ENCODE measurements around the gene FARP1.

FARP1 gene

GRCh38 chr13:98133946-98134345 is 8.9 kb upstream of the FARP1 start:
- Histone ChIP-seq H3K27me3 (no peaks in the 10 kb centered on the region), H3K9ac (no peak overlapping the region), H3K9me3 (peaks cover 1% of the 10 kb centered on the region), H3K4me1 (peaks cover 11% of the 10 kb centered on the region), H3K27ac (no peak overlapping the region), H3K4me3 (no peak overlapping the region), H4K20me1 (no peaks in the 10 kb centered on the region), H3K4me2 (peak overlapping the region; percentile 16), H3K36me3 (no peaks in the 10 kb centered on the region)
- no peak for TF ChIP-seq Cebpa-rat (IDR thresholded peaks at IDR 0.05)

- Histone ChIP-seq H3K4me2 (no peak overlapping the region), H3K4me3 (no peak overlapping the region), H3K27ac (no peak overlapping the region), H4K20me1 (no peaks in the 10 kb centered on the region), H3K36me3 (no peaks in the 10 kb centered on the region), H3K27me3 (no peaks in the 10 kb centered on the region), H3K9me3 (no peaks in the 10 kb centered on the region), H3K9ac (no peak overlapping the region), H3K4me1 (peaks cover 14% of the 10 kb centered on the region)
- no peak for TF ChIP-seq Cebpa-rat (IDR thresholded peaks at IDR 0.05)
Observed at GRCh38 chr13:98134901-98135300, 8.0 kb upstream of the FARP1 start.

GRCh38 chr13:98141091-98141490 is 1.8 kb upstream of the FARP1 start:
- Histone ChIP-seq H3K9me3 (no peaks in the 10 kb centered on the region), H3K4me1 (peaks cover 48% of the 10 kb centered on the region), H3K27me3 (peaks cover 13% of the 10 kb centered on the region; the same call in 1 of the 2 replicates), H3K4me3 (no peak overlapping the region), H3K27ac (no peak overlapping the region), H3K9ac (no peak overlapping the region), H3K36me3 (no peaks in the 10 kb centered on the region), H4K20me1 (peaks cover 15% of the 10 kb centered on the region), H3K4me2 (no peak overlapping the region)
- TF ChIP-seq Cebpa-rat (IDR thresholded peaks at IDR 0.05): no peak

- H3K27ac ChIP-seq: no peak overlapping the region; the same call in 1 of the 2 replicates
- peaks cover 13% of the 10 kb centered on the region; the same call in 1 of the 2 replicates for H3K27me3 ChIP-seq
- no peak for TF ChIP-seq Cebpa-rat (IDR thresholded peaks at IDR 0.05)
- peak overlapping the region; percentile 99 for H3K4me2 ChIP-seq
- H3K9ac ChIP-seq: peak overlapping the region; percentile 88
- no peaks in the 10 kb centered on the region for H3K36me3 ChIP-seq
- H3K4me3 ChIP-seq: peak overlapping the region; percentile 86
- peaks cover 21% of the 10 kb centered on the region for H4K20me1 ChIP-seq
- no peaks in the 10 kb centered on the region for H3K9me3 ChIP-seq
- peaks cover 54% of the 10 kb centered on the region for H3K4me1 ChIP-seq
Observed at GRCh38 chr13:98141509-98142379, 1.1 kb upstream of the FARP1 start.

GRCh38 chr13:98143157-98143553 is 261 bp downstream of the FARP1 start:
- Histone ChIP-seq H3K9me3 (no peaks in the 10 kb centered on the region), H3K27ac (peak overlapping the region; percentile 90), H3K36me3 (no peaks in the 10 kb centered on the region), H3K27me3 (peaks cover 13% of the 10 kb centered on the region; the same call in 1 of the 2 replicates), H4K20me1 (peaks cover 25% of the 10 kb centered on the region), H3K9ac (peak overlapping the region; percentile 88), H3K4me3 (peak overlapping the region; percentile 86), H3K4me1 (peaks cover 64% of the 10 kb centered on the region), H3K4me2 (peak overlapping the region; percentile 99)
- no peak for TF ChIP-seq Cebpa-rat (IDR thresholded peaks at IDR 0.05)

- 0 out of 2 replicates have a peak, but pooled peaks cover 2% of the 10 kb centered on the region for H3K36me3 ChIP-seq
- TF ChIP-seq Cebpa-rat (IDR thresholded peaks at IDR 0.05): no peak
- H3K27ac ChIP-seq: peak overlapping the region; percentile 90
- peak overlapping the region; percentile 88 for H3K9ac ChIP-seq
- peaks cover 25% of the 10 kb centered on the region for H4K20me1 ChIP-seq
- peak overlapping the region; percentile 85 for H3K4me2 ChIP-seq
- H3K4me3 ChIP-seq: peak overlapping the region; percentile 86
- H3K27me3 ChIP-seq: peaks cover 13% of the 10 kb centered on the region; the same call in 1 of the 2 replicates
- peaks cover 64% of the 10 kb centered on the region for H3K4me1 ChIP-seq
- no peaks in the 10 kb centered on the region; the same call in 1 of the 2 replicates for H3K9me3 ChIP-seq
Observed at GRCh38 chr13:98143601-98144026, 720 bp downstream of the FARP1 start.

- peak overlapping the region; percentile 90 for H3K27ac ChIP-seq
- H3K4me1 ChIP-seq: peaks cover 64% of the 10 kb centered on the region
- H3K9me3 ChIP-seq: peaks cover 3% of the 10 kb centered on the region; the same call in 1 of the 2 replicates
- H3K4me3 ChIP-seq: peak overlapping the region; percentile 86
- peaks cover 13% of the 10 kb centered on the region; the same call in 1 of the 2 replicates for H3K27me3 ChIP-seq
- H3K9ac ChIP-seq: peak overlapping the region; percentile 88
- 0 out of 2 replicates have a peak, but pooled peaks cover 8% of the 10 kb centered on the region for H3K36me3 ChIP-seq
- H3K4me2 ChIP-seq: peak overlapping the region; percentile 85
- H4K20me1 ChIP-seq: peaks cover 25% of the 10 kb centered on the region
- no peak for TF ChIP-seq Cebpa-rat (IDR thresholded peaks at IDR 0.05)
Observed at GRCh38 chr13:98144027-98144741, 1.3 kb downstream of the FARP1 start.

- Histone ChIP-seq H4K20me1 (peaks cover 25% of the 10 kb centered on the region), H3K27ac (no peak overlapping the region; the same call in 1 of the 2 replicates), H3K4me2 (peak overlapping the region; percentile 85), H3K27me3 (peaks cover 13% of the 10 kb centered on the region; the same call in 1 of the 2 replicates), H3K4me1 (peaks cover 61% of the 10 kb centered on the region), H3K9me3 (peaks cover 3% of the 10 kb centered on the region; the same call in 1 of the 2 replicates), H3K36me3 (0 out of 2 replicates have a peak, but pooled peaks cover 9% of the 10 kb centered on the region), H3K9ac (peak overlapping the region; percentile 88), H3K4me3 (peak overlapping the region; percentile 86)
- TF ChIP-seq Cebpa-rat (IDR thresholded peaks at IDR 0.05): no peak
Observed at GRCh38 chr13:98144801-98145350, 2.0 kb downstream of the FARP1 start.

- peaks cover 1% of the 10 kb centered on the region; the same call in 1 of the 2 replicates for H3K27me3 ChIP-seq
- H3K4me3 ChIP-seq: no peak overlapping the region
- peaks cover 38% of the 10 kb centered on the region for H3K4me1 ChIP-seq
- no peak overlapping the region for H3K9ac ChIP-seq
- peaks cover 35% of the 10 kb centered on the region for H4K20me1 ChIP-seq
- no peak overlapping the region for H3K4me2 ChIP-seq
- H3K36me3 ChIP-seq: 0 out of 2 replicates have a peak, but pooled peaks cover 9% of the 10 kb centered on the region
- no peak overlapping the region for H3K27ac ChIP-seq
- peaks cover 3% of the 10 kb centered on the region; the same call in 1 of the 2 replicates for H3K9me3 ChIP-seq
- TF ChIP-seq Cebpa-rat (IDR thresholded peaks at IDR 0.05): no peak
Observed at GRCh38 chr13:98147521-98147920, 4.6 kb downstream of the FARP1 start.
